MM.1S (cell line): Measurements from ENCODE around the gene GPSM1.

Source experiments
- DNase-seq: peaks from one replicate; pipeline ENCODE4 v3.0.0-alpha.2; 2015
- H2AFZ ChIP-seq: fragments of 300-600 bp; sonication (generic); 2 replicates; pipeline ENCODE4 v1.6.0; 2016; ENCODE audit warnings: antibody characterized with exemption, low read length
- H3F3A ChIP-seq: fragments of 300-600 bp; sonication (generic); 2 replicates; pipeline ENCODE4 v1.6.1; 2016; ENCODE audit warnings: mild to moderate bottlenecking, antibody characterized with exemption, low read length, moderate library complexity, mixed read lengths; ENCODE audit not compliant: insufficient read depth
- H3K27ac ChIP-seq: fragments of 300-600 bp; sonication (generic); 2 replicates; pipeline ENCODE4 v1.5.1; 2016; ENCODE audit warnings: mild to moderate bottlenecking, low read length
- H3K27me3 ChIP-seq: fragments of 300-600 bp; sonication (generic); replicated peaks from 2 replicates; pipeline ENCODE4 v1.6.0; 2016; ENCODE audit warnings: low read length; ENCODE audit not compliant: insufficient read depth
- H3K36me3 ChIP-seq: fragments of 300-600 bp; sonication (generic); replicated peaks from 2 replicates; pipeline ENCODE4 v1.6.1; 2016; ENCODE audit warnings: mild to moderate bottlenecking, low read length, mixed read lengths; ENCODE audit not compliant: insufficient read depth
- H3K4me1 ChIP-seq: fragments of 300-600 bp; sonication (generic); 2 replicates; pipeline ENCODE4 v1.6.1; 2016; ENCODE audit warnings: low read length, mixed read lengths
- H3K4me2 ChIP-seq: fragments of 300-600 bp; sonication (generic); 2 replicates; pipeline ENCODE4 v1.6.0; 2016; ENCODE audit warnings: low read depth, low read length
- H3K4me3 ChIP-seq: fragments of 300-600 bp; sonication (generic); 2 replicates; pipeline ENCODE4 v1.5.1; 2016; ENCODE audit warnings: low read length, mixed read lengths
- H3K79me2 ChIP-seq: fragments of 300-600 bp; sonication (generic); 2 replicates; pipeline ENCODE4 v1.6.1; 2016; ENCODE audit warnings: mixed run types, low read length, mixed read lengths
- H3K9ac ChIP-seq: fragments of 300-600 bp; sonication (generic); 2 replicates; pipeline ENCODE4 v1.6.1; 2016; ENCODE audit warnings: low read length, mixed read lengths
- H3K9me2 ChIP-seq: fragments of 300-600 bp; sonication (generic); replicated peaks from 2 replicates; pipeline ENCODE4 v1.6.1; 2016; ENCODE audit warnings: mild to moderate bottlenecking, low read length, mixed read lengths; ENCODE audit not compliant: insufficient read depth
- H3K9me3 ChIP-seq: fragments of 300-600 bp; sonication (generic); replicated peaks from 2 replicates; pipeline ENCODE4 v1.6.1; 2016; ENCODE audit warnings: mild to moderate bottlenecking, low read length, mixed read lengths; ENCODE audit not compliant: insufficient read depth
- H4K20me1 ChIP-seq: fragments of 300-600 bp; sonication (generic); 2 replicates; pipeline ENCODE4 v1.6.1; 2016; ENCODE audit warnings: mild to moderate bottlenecking, low read length, moderate library complexity, mixed read lengths; ENCODE audit not compliant: insufficient read depth
- EZH2 ChIP-seq: fragments of 300-600 bp; sonication (generic); optimal IDR thresholded peaks from 2 replicates; pipeline ENCODE3; 2017; ENCODE audit warnings: low read depth, mild to moderate bottlenecking, antibody characterized with exemption, low read length, mixed read lengths
- EZH2phosphoT487 ChIP-seq: fragments of 300-600 bp; sonication (generic); IDR thresholded peaks from 2 replicates; pipeline ENCODE4 v1.6.1; 2018; ENCODE audit warnings: antibody characterized with exemption, low read length
- TF ChIP-seq, protein P1 (sequence below): fragments of 300-600 bp; sonication (generic); IDR thresholded peaks from 2 replicates; pipeline ENCODE4 v1.5.1; 2016; ENCODE audit warnings: antibody characterized with exemption, low read length, mixed read lengths

GPSM1 gene

DNA sequence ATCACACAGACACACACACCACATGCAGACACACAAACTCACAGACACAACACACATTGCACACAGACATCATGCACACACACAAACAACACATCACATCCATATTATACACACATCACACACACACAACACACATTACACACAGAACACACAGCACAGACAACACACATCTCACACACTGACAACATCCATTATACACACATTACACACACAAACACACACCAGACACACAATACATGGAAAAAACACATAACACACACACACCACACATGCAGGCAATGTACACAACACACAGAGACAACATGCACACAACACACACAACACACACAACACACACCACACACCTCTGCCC is 18.7 kb upstream of the GPSM1 start:
- no peaks in the 10 kb centered on the region for H3K9me3 ChIP-seq
- no peaks in the 10 kb centered on the region for H3K79me2 ChIP-seq
- DNase-seq: no peak
- TF ChIP-seq, protein P1, sequence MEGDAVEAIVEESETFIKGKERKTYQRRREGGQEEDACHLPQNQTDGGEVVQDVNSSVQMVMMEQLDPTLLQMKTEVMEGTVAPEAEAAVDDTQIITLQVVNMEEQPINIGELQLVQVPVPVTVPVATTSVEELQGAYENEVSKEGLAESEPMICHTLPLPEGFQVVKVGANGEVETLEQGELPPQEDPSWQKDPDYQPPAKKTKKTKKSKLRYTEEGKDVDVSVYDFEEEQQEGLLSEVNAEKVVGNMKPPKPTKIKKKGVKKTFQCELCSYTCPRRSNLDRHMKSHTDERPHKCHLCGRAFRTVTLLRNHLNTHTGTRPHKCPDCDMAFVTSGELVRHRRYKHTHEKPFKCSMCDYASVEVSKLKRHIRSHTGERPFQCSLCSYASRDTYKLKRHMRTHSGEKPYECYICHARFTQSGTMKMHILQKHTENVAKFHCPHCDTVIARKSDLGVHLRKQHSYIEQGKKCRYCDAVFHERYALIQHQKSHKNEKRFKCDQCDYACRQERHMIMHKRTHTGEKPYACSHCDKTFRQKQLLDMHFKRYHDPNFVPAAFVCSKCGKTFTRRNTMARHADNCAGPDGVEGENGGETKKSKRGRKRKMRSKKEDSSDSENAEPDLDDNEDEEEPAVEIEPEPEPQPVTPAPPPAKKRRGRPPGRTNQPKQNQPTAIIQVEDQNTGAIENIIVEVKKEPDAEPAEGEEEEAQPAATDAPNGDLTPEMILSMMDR: no peak
- TF ChIP-seq EZH2phosphoT487: no peak
- no peaks in the 10 kb centered on the region for H3K4me1 ChIP-seq
- H2AFZ ChIP-seq: no peak overlapping the region
- no peaks in the 10 kb centered on the region for H3K36me3 ChIP-seq
- no peak overlapping the region for H3K9ac ChIP-seq
- H3F3A ChIP-seq: no peaks in the 10 kb centered on the region
- H4K20me1 ChIP-seq: no peaks in the 10 kb centered on the region
- peaks cover 90% of the 10 kb centered on the region for H3K27me3 ChIP-seq
- no peak overlapping the region for H3K27ac ChIP-seq
- H3K4me3 ChIP-seq: no peak overlapping the region
- H3K4me2 ChIP-seq: no peak overlapping the region
- no peaks in the 10 kb centered on the region for H3K9me2 ChIP-seq

DNA sequence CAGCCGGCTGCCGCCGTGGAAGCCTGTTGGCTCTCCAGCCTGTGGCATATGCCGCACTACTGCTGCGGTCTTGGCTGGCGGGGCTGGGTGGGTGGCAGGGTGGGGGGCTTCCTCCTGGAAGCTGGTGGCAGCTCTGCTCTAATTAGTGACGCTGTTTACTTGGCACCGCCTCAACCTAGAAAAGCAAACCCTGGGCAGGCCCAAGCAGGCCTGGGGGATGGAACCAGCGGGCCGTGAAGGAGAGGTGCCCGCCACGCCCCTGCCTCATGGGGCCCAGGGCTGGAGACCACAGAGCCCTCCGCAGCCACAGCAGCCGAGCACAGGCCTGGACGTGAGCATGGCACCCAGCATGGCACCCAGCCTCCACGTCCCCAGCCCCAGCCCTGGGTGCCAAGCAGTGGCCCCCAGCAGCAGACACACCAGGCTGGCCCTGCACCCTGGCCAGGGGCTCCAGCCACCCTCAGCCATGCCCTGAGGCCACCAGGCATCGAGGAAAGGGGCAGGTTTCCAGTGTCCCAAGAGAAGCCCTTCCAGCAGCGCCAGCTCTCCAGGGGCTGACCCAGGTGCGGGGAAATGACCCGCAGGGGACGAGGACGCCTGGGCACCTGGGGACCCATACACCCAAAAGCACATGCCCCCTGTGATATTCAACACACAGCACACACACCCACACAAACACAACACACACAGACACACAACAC is 18.1 kb upstream of the GPSM1 start:
- H3K27ac ChIP-seq: no peak overlapping the region
- no peaks in the 10 kb centered on the region for H3K4me1 ChIP-seq
- no peak overlapping the region for H3K4me3 ChIP-seq
- H3F3A ChIP-seq: no peaks in the 10 kb centered on the region
- H2AFZ ChIP-seq: no peak overlapping the region
- no peak overlapping the region for H3K4me2 ChIP-seq
- H3K79me2 ChIP-seq: no peaks in the 10 kb centered on the region
- peaks cover 90% of the 10 kb centered on the region for H3K27me3 ChIP-seq
- DNase-seq: no peak
- TF ChIP-seq EZH2phosphoT487 (no peak), EZH2 (no peak)
- TF ChIP-seq, protein P1: no peak
- H4K20me1 ChIP-seq: no peaks in the 10 kb centered on the region
- H3K9me3 ChIP-seq: no peaks in the 10 kb centered on the region
- no peaks in the 10 kb centered on the region for H3K9me2 ChIP-seq
- no peaks in the 10 kb centered on the region for H3K36me3 ChIP-seq
- H3K9ac ChIP-seq: no peak overlapping the region

DNA sequence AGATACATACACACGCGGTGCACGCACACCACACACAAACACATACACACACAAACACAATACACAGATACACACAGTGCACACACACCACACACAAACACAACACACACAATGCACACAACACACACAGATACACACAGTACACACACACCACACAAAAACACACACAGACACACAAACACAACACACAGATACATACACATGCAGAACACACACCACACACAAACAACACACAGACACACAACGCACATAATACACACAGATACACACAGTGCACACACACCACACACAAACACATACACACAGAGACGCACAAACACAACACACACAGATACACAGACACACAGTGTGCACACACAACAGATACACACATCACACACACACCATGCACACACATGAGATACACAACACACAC is 17.5 kb upstream of the GPSM1 start:
- TF ChIP-seq EZH2 (no peak), EZH2phosphoT487 (no peak)
- TF ChIP-seq, protein P1: no peak
- Histone ChIP-seq H3K9ac (no peak overlapping the region), H3F3A (no peaks in the 10 kb centered on the region), H3K4me1 (no peaks in the 10 kb centered on the region), H4K20me1 (no peaks in the 10 kb centered on the region), H3K9me3 (no peaks in the 10 kb centered on the region), H3K36me3 (no peaks in the 10 kb centered on the region), H3K4me2 (no peak overlapping the region), H2AFZ (no peak overlapping the region), H3K4me3 (no peak overlapping the region), H3K27ac (no peak overlapping the region), H3K9me2 (no peaks in the 10 kb centered on the region), H3K27me3 (peaks cover 90% of the 10 kb centered on the region), H3K79me2 (no peaks in the 10 kb centered on the region)
- no peak for DNase-seq
